ENCODE results near the gene C1orf94.
"Not testable (repeated sequence)": the region's sequence is repeated elsewhere in the genome, so short reads cannot be mapped to it uniquely, and the experiment has no call there.

The C1orf94 gene

GRCh38 chr1:34165422-34165921 lies 11.2 kb upstream of the C1orf94 start:
- no peak for DNase-seq

GRCh38 chr1:34166191-34166624 lies 10.5 kb upstream of the C1orf94 start:
- DNase-seq, result no peak

GRCh38 chr1:34166625-34167361 lies 9.9 kb upstream of the C1orf94 start:
- no peak for DNase-seq

GRCh38 chr1:34167389-34167788 lies 9.3 kb upstream of the C1orf94 start:
- no peak for DNase-seq

DNA sequence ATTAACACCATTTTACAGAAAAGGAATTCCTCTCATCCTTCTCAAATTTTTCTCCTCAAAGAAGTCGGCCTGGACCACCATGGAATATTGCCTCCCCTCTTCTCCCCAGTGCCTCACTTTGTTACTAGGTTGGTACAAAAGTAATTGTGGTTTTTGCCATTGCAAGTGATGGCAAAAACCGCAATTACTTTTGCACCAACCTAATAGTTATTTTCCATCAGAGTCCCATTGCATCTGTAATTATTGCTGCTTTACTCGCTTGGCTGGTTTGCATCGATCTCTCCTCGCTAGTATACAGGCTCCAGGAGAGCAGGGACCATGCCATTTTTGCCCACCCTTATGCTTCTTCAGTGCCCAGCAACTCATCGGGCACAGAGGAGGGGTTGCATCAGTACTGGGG lies 963 bp upstream of the C1orf94 start:
- DNase-seq, result no peak

DNA sequence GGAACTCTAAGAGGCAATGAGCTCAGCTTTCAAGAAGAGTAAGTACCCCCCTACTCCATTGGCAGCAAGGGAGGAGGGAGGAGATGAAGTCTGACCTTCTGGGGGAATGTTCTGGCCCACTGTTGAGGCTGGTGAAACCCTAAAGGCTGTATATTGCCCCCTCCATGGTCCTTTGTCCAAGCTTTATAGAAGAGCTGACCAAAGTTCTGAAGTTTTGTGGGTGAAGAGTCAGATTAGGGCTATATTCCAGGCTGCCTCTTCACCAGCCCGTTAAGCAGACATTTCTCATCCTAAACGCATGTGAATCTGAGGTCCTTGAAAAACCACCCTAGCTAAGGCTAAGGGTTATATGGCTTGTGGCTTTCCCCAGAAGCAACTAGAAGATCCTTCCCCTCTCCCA lies 1.4 kb downstream of the C1orf94 start:
- DNase-seq, result no peak

GRCh38 chr1:34183381-34183780 lies 6.7 kb downstream of the C1orf94 start:
- DNase-seq, result not testable (repeated sequence)

GRCh38 chr1:34186741-34187494 lies 10.2 kb downstream of the C1orf94 start:
- DNase-seq, result no peak

DNA sequence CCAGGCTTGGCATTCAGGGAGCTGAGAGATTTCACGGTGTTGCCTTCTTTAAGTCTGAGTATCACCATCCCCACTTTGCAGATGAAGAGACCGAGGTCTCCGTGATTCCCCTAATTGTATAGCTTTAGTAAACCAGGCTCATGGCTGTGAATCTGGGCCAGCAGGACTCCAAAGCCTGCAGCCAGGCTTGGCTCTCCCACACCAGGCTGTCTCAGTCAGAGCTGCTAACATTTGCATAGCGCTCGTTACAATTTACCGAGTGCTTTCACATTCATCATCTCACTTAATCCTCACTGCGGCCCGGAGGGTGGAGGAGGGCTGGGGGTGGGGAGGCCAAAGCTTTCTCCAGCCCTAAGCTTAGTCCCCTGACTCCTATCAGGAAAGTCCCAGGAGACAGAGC lies 11.7 kb downstream of the C1orf94 start:
- DNase-seq, result no peak

DNA sequence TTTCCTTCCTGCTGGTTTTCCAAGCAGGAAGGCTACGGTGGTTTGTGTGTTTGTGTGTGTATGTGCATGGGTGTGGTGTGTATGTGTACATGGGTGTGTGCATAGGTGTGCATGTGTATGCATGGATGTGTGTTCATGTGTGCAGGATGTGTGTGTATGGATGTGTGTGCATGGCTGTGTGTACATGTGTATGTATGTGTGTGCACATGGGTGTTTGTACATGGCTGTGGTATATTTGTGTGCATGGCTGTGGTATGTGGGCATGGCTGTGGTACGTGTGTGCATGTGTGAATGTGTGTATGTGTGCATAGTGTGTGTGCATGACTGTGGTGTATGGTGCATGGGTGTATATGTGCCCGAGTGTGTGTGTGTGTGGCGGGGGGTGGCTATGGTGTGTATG lies 12.3 kb downstream of the C1orf94 start:
- no peak for DNase-seq

- no peak for DNase-seq
Measured at GRCh38 chr1:34190692-34191091, 14.0 kb downstream of the C1orf94 start.

- DNase-seq, result no peak
Measured at GRCh38 chr1:34192621-34193020, 15.9 kb downstream of the C1orf94 start.

GRCh38 chr1:34199927-34200326 lies 23.2 kb downstream of the C1orf94 start:
- no peak for DNase-seq

DNA sequence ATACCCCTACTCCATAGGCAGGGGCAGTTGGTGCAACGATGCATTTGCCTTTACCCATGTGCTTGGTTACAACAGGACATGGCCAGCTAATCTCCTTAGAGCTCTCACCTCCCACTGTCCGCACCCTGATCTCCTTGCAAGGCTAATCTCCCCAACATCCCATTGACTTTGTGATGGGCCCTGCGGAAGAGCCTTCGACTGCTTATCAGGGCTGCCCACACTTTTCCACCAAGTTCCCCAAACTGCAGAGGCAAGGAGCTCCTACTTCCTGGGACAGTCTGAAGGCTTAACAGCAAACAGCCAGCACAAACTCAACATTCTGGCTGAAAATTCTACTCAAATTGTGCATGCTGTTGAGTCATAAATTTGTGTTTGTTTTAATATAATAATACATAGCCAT lies 36.0 kb downstream of the C1orf94 start:
- no peak for DNase-seq

DNA sequence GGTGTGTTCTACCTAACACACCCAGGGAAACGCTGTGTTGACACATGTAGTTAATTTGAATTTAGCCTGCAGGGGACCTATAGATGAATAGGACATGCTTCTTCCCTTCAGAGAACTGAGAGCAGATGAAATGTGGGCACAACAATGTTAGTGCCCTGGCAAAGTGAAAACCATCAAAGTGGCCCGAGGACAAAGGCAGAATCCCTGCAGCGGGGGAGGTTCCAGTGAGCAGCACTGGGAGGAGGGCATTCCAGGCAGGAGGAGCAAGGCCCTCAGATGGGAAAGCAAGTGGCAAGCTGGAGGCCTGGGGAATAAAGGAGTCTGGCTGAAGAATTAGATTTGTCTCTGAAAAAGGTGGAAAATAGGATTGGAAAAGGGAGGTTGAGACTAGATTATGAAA lies 37.2 kb downstream of the C1orf94 start:
- no peak for DNase-seq

- no peak for DNase-seq
Measured at GRCh38 chr1:34231441-34231840, 54.7 kb downstream of the C1orf94 start.

GRCh38 chr1:34235594-34235993 lies 58.9 kb downstream of the C1orf94 start:
- DNase-seq, result no peak

DNA sequence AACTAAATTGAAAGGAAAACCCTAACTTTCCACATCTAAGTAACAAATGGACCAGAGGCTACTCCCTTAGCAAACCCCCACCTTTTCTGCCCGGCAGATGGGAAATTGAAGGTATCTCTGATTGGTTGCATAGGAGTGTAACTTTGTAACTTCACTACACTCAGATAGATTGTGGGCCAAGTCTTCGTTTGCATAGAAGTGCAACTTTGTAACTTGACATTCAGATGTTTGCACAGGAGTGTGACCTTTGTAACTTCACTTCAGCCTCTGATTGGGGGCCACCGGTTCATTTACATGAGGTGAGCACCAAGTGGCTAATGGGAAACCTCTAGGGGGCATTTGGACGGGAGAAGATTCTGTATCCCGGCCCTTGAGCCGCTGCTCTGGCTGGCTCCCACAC lies 59.4 kb downstream of the C1orf94 start:
- no peak for DNase-seq

DNA sequence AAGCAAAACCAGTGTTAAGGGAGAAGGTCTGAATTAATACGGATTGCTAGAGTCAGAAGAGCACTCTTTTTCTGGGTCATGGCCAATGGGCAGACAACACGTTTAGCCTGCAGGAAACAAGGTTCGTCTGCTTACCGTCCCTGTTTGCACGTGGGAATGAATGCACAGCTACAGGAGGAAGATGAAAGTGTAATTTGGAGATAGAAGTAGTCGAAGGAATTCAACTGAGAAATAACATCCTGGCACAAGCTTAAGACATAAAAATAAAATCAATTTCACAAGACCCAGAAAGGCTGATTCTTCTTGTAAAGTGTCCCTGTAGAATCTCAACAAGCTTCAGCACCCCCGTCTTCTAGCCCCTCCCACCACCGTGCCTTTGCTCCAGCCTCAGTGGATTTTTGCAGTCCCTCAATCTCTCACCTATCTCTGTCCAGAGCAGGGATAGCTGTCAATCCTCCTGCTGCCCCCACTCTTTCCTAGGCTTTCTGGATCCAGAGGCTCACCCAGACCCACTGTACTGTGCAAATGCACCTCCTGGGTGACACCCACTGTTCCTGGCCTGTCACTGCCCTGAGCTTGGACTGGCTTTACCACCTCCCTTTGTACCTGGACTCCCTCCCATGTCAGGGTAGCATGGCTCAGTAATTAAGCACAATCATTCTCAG lies 60.6 kb downstream of the C1orf94 start:
- no peak for DNase-seq

DNA sequence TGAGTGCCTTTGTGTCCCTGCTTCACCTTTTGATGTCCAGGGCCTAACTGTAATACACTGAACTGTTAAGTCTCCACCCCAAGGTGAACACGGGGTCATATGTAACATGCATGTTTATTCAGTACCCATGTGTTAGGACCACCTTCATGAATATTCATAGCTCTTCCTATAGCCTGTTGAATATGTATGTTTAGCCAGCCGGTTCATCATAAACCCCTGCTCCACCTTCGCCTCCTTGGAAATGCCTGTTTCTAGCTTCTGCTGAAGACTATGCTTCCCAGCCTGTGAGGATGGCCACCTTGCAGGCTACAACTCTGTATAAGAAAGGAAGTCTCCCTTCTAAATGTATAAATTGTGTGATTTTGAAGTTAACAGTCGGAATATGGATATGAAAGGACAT lies 69.3 kb downstream of the C1orf94 start:
- no peak for DNase-seq

GRCh38 chr1:34250342-34250741 lies 73.6 kb downstream of the C1orf94 start:
- no peak for DNase-seq

DNA sequence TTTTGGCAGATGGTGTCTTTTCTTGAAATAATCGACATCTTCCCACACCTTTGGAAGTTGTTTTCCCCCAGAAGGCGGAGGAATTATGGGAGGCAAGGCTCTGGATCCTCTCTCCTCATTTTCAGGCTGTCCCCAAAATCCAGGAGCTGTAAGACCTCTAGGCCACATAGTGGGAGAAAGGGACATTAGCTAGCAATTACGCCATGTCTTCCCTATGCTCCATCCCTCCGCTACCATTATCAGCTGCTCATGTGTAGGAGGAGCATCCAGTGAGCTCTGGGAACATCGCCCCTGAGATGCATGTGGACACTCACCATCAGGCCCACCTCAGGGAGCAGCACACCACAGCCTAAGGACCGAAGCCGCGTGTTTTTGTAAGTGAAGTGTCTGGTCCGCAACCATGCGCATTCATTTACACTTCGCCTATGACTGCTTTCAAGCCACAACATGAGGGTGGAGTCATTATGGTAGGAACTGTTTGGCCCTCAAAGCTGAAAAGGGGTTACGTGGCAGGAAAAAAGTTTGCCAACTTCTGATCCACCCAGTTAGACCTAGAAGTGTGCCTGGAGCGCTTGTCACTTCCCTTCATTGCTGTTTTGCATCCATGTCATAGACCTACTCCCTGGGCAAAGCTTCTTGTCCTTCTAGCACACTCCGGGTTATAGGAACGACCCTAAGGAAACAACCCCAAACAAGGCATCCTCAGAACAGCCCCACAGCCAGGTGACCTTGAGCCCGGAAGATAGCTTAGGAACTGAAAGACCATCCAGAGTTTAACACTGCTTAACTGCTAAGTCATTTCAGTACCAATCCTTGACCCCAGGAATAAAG lies 85.5 kb downstream of the C1orf94 start:
- no peak for DNase-seq

GRCh38 chr1:34262921-34263320 lies 86.2 kb downstream of the C1orf94 start:
- no peak for DNase-seq

All from activated effector memory CD4-positive, alpha-beta T cell treated with anti-CD3 and anti-CD28 coated beads, Interleukin-2, amount 50 U/mL, for 16 hours (primary cell).